T follicular helper cell (primary cell): ENCODE results near the gene KRTAP5-2.
"Not testable (repeated sequence)": the region's sequence is repeated elsewhere in the genome, so short reads cannot be mapped to it uniquely, and the experiment has no call there.

Source experiments
- DNase-seq: peaks from one replicate; pipeline ENCODE4 v3.0.0-alpha.2; 2020; ENCODE audit warnings: low read depth

The KRTAP5-2 gene

DNA sequence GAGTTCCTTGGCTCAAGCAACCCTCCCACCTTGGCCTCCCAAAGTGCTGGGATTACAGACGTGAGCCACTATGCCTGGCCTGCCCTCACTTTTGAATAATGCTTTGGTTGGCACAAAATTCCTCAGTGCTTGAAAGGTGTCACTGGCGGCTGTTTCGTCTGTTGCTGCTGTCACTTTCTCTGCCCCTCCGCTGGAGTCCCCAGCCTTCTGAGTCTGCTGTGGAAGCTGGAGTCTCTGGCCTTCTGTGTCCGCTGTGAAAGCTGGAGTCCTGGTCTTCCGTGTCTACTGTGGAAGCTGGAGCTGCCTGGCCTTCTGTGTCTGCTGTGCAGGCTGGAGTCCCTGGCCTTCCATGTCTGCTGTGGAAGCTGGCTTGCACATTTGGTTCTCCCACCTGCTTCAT, 8.1 kb downstream of the KRTAP5-2 start:
- no peak for DNase-seq

DNA sequence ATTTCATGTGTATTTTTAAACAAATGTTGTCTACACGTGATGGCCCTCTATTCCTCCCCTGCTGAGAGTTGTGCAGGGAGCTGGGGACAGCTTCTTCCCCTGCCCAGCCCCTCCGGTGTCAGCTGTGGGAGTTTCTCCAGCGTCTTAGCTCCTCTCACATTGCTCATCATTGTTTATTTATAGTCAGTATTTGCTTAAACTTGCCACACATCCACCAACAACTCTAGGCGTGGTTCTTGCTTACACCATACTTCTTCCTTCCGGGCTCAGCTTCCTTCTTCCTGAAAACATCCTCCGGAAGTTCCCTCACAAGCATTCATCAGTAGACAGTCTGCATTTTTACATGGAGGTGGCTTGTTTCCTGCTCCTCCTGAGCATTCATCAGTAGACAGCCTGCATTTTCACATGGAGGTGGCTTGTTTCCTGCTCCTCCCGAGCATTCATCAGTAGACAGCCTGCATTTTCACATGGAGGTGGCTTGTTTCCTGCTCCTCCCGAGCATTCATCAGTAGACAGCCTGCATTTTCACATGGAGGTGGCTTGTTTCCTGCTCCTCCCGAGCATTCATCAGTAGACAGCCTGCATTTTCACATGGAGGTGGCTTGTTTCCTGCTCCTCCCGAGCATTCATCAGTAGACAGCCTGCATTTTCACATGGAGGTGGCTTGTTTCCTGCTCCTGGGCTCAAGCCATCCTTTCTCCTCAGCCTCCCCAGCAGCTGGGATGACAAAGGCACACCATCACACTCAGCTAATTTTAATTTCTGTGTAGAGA, 8.7 kb downstream of the KRTAP5-2 start:
- DNase-seq: not testable (repeated sequence)

DNA sequence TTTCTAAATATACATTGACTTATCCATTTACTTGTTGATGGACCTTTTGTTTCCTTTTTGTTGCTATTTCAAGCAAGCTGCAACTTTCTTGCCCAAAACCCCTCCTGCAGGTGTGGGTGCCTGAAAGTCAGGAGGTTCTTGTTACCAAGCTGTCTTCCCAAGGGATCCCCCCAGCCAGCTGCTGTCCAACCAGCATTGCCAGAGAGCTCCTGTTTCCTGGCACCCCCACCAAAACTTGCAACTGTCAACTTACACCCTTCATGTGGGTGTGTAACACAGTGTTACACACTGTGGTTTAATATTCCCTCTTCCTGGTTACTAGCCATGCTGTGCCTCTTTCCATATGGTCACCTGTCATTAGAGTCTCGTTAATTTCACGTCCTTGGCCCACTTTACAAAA, 11.4 kb downstream of the KRTAP5-2 start:
- DNase-seq: no peak

DNA sequence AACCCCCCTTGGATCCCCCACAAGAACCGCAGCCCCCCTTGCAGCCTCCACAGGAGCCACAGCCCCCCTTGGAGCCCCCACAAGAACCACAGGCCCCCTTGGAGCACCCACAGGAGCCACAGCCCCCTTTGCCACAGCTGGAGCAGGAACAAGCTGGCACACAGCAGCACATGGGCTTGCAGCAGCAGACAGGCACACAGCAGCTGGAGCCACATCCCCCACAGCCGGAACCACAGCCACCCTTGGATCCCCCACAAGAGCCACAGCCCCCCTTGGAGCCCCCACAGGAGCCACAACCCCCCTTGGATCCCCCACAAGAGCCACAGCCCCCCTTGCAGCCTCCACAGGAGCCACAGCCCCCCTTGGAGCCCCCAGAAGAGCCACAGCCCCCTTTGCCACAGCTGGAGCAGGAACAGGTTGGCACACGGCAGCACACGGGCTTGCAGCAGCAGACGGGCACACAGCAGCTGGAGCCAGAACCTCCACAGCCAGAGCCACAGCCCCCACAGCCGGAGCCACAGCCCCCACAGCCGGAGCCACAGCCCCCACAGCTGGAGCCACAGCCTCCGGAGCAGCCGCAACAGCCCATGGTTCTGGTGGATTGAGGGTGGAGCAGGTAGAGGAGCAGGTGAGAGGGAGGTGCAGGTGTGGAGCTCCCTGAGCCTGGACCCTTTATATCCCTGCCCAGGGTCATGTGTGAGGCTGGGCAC, 13.3 kb downstream of the KRTAP5-2 start, which contains the start of gene KRTAP5-1:
KRTAP5-1 (minus strand) TSS at position 623 of the 710 bp plus-strand sequence; CDS start at position 589, 34 bp downstream.
- DNase-seq: not testable (repeated sequence)

DNA sequence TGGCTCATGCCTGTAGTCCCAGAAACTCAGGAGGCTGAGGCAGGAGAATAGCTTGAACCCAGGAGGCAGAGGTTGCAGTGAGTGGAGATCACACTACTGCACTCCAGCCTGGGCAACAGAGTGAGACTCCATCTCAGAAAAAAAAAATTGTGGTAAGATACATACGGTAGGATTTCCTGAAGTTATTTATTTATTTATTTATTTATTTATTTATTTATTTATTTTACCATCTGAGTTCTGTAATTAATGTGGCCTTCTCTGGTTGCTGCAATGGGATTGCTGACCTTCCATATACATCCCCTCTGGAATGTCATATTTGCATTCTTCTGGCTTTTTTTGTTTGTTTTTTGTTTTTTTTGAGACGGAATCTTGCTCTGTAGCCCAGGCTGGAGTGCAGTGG, 15.2 kb downstream of the KRTAP5-2 start:
- DNase-seq: not testable (repeated sequence)

DNA sequence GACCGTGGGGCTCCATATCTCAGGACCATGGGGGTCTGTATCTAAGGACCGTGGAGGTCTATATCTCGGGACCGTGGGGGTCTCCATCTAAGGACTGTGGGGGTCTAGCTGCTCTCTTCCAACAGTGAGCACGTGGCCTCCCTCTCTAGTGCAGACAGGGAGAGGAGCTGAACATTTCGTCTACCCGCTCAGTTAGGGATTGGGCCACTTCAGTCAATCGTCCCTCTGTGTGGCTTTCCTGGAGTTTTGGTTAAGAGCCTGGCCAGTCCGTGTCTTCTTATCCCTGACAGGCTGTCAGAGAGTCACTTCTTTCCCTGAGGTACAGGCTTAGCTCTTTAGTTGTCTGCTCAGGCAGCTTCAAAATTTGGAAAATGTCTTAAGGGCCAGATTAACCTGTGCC, 16.1 kb downstream of the KRTAP5-2 start:
- no peak for DNase-seq

DNA sequence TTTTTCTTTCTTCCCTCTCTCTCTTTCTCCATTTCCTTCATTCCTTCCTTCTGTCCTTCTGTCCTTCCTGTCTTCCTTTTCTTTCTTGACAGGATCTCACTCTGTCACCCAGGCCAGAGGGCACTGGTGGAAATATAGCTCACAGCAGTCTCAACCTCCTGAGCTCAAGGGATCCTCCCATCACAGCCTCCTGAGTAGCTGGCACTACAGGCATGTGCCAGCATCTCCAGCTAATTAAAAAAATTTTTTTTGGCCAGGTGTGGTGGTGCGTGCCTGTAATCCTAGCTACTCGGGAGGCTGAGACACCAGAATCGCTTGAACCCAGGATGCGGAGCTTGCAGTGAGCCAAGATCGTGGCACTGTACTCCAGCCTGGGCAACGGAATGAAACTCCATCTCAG, 21.3 kb downstream of the KRTAP5-2 start:
- no peak for DNase-seq

DNA sequence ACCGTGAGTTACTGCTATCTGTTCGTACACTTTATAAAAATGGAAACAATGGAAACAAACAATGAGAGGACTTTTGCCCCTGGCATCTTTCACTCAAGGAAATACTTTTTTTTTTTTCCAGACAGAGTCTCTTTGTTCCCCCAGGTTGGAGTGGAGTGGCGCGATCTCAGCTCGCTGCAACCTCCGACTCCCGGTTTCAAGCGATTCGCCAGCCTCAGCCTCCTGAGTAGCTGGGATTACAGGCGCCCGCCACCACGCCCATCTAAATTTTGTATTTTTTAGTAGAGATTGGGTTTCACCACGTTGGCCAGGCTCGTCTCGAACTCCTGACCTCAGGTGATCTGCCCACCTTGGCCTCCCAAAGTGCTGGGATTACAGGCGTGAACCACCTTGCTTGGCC, 22.3 kb downstream of the KRTAP5-2 start:
- DNase-seq: not testable (repeated sequence)

DNA sequence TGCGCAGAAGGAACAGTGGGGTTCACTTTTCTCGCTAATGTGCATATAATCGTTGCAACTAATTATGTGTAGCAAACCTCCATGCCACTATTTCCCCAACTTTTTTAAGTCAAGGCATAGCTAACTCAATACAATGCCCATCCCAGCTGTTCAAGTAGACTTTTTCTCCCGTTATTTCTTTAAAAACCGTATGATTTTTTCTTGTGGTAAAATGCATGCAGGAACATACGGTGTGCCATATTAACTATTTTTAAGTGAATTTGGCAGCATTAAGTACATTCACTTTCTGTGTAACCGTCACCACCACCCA, 23.2 kb downstream of the KRTAP5-2 start:
- no peak for DNase-seq

DNA sequence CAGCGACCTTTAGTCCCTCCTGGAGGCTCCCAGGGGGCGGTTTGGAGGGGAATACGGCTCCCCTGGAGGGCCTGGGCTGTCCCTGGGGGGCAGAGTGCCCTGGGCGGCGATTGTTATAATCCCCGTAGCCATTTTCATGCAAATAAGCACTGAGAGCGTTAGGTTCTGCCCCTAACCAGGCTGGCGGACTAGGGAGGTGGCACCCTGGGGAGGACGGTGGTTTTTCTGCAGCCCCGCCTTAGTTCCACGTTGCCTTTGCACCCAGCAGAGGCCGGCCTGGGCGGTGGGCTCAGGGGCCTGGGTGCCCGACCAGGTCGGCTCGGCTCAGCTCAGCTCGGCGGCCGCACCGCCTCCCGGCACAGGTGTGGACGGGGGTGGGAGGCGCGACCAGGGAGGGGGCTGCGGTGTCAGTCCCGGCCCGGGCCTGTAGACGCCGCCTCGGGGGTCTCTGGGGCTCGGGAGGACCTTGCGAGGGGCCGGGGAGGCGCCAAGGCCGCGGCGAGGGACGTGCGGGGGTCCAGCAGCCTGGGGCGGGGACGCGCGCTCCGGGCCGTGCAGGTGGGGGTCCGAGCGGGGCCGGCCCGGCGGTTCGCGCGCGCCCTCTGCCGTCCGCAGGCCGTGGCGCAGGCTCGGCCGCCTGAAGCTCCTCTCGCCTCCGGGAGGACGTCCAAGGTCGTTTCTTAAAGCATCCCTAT, 23.7 kb downstream of the KRTAP5-2 start:
- no peak for DNase-seq

DNA sequence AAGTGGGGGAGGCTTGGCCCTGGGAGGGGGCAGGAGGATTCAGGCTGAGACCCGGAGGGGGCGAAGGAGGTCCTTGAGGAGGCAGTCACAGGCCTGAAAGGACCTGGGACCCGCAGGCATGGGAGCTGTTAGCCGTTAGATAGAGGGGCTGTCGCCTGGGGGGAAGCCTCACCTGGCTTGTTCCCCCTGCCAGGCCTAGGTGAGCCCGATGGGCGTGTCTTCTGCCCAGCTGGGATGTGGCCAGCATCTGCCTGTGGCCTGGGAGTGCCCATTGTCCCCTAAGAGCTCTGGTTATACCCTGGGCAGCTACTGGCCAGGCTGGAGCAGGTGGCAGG, 24.2 kb downstream of the KRTAP5-2 start:
- no peak for DNase-seq

DNA sequence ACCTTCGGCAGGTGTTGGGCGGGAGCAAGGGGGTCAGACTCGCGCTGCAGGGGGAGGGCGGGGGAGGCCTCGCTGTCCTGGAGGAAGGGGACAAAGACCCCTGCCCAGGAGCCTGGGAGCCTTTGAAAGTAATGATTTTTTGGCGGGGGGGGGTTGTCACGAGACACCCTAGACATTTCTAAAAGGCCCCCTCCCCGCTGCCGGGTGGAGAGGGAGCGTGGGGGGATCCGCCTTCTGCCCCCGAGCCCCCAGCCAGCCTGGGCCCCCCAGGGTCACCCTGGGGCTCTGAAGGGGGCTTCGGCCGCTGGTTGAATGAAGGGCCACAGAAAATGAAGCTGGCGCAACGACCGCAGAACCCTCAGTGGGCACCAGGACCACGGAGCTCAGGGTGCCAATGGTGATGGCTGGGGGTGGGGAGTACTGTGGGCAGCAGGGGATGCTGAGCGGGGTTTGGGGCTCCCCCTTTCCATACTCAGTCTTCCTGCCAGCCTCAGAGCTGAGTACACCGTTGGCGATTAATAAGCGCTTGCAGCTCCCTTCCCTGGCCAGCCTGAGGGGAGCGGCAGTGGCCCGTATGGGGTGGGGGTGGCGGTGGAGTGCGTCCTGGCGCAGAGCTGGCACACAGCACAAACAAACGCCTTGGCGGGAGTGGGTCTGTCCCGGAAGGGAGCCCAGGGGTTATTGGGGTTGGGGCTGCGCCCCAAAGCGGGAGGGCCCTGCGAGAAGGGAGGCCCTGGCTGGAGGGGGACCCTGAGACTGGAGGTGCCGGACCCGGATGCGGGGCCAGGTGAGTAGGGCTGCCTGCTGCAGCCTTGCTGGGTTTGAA, 24.8 kb downstream of the KRTAP5-2 start:
- no peak for DNase-seq

DNA sequence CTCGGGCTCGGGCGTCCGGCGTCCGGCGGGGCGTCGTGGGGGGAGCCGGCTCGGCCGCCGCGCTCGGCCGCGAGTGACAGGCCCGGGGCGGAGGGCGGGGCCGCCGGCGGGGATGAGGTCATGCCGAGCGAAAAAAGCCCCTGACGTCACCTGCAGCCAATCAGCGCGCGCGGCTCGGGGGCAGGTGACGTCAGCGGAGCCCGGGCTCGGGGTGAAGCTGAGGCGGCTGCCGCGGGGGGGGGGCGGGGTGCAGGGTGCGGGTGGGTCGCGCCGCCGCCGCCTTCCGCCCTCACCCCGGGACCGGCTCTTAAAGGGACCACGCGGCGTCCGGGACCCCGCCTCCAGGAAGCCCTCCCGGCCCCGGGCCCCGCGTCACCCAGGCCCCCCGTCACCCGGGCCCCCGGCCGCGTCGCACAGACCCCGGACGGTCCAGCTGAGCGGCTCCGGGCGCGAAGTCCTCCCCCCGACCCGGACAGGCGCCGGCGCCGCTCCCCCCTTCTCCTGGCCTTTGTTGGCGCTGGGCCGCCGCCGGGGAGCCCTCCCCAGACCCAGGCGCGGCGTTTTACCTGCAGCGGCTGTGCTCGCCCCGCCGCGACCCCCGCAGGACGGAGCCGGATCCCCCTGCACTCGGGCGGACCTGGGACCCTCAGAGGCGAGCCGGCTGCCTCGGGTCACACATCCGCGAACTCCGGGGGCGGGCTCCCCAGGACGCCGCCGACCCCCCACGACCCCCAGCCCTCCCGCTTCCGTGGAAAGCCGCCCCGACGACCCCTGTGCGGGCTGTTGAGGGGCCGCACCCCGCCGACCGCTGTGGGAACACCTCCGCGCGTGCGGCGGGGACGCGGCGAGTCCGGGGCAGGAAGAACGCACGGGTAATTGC, 25.7 kb downstream of the KRTAP5-2 start, which contains the start of gene DUSP8:
DUSP8 (minus strand) TSS at position 75 of the 880 bp plus-strand sequence. CDS start 6,445 bp downstream, outside the sequence.
- peak; percentile 95 for DNase-seq

DNA sequence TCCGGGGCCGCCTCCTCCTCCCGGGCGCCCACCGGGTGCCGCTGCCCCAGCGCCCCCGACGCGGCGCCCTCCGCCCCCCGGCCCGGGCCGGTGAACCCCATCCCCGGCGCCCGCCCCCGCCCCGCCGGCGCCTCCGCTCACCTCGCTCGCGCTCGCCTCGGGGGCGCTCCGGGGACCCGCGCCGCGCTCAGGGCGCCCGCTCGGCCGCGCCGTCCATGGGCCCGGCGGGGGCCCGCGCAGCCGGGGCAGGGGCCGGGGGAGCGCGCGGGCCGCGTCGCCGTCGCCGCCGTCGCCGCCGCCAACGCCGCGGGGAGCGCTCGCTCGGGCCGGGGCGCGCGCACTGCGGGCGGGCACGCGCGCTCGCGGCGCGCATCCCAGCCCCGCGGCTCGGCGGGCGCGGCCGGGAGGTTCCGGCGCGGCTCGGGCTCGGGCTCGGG, 26.3 kb downstream of the KRTAP5-2 start:
- DNase-seq: no peak

DNA sequence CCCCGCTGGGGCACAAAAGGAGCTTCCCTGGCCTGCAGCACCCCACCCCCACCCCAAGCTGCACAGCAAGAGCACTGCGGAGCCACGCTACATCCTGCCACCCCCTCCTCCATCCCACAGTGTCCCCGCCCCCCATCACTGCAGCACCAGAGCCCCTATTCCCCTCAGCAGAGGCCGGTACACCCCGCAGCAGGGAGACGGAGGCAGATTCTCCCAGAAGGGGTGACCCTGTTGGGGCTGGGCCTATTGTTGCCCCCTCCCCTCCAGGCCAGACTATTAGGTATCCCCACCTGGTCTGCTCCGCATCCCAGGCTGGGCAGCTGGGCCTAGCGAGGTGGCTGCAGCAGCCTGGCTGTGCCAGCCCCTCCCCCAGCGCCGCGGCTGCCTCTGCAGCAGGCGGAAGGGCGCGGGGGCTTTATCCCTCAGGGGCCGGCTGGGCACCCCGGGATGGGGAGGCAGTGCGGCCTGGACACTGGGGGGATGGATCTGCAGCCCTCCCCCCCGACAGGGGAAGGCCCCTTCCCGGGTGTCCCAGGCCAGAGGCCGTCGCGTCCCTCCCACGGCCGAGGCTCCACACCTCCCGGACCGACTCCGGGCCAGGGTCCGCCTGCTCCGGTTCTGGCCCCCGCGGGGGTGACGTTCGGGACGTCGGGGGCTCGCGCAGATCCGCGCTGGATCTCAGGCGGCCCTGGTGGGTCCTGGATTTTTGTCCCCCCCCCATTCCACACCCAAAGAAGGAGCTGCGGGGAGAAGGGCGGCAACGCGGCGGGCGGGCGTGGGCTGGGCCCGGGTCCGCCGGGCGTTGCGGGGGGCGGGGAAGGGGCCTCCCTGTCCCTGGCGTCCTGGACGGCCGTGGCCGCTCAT, 27.0 kb downstream of the KRTAP5-2 start:
- DNase-seq: no peak

DNA sequence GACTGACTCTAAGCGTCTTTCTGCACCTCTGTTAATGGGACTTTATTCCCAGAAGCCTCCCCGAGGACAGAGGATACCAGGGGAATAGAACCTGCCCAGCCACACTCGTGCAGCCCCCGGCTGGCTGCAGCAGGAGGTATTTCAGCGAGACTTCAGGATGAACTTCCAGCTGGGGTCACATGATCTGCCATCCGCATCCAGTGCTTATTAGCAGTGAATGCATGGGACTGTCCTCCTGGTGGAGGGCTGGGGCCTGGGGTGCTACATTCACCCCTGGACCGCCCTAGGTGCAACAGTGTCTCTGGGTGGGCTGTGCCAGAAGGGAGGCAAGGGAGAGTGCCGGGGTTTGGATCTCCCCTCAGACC, 27.6 kb downstream of the KRTAP5-2 start:
- no peak for DNase-seq

DNA sequence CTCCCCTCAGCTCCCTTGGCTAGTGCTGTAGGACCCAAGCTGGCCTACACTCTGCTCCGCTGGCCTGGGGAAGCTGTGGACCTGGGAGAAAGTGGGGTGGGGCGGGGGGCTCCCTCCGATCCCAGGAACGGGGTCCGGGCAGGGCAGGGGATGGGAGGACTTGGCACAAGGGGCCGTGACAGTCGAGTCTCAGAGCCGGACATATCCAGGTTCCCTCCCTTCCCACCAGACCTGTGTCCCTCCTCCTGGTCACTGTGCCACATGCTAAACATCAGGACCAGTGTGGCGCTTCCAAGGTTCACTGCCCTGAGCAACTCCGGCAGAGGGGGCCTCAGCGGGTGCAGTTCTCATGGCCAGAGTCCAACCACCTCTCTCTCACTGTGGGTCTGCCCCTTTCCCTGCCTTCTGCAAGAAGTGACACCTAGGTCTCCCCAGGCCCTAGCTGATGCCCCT, 28.1 kb downstream of the KRTAP5-2 start:
- DNase-seq: no peak

DNA sequence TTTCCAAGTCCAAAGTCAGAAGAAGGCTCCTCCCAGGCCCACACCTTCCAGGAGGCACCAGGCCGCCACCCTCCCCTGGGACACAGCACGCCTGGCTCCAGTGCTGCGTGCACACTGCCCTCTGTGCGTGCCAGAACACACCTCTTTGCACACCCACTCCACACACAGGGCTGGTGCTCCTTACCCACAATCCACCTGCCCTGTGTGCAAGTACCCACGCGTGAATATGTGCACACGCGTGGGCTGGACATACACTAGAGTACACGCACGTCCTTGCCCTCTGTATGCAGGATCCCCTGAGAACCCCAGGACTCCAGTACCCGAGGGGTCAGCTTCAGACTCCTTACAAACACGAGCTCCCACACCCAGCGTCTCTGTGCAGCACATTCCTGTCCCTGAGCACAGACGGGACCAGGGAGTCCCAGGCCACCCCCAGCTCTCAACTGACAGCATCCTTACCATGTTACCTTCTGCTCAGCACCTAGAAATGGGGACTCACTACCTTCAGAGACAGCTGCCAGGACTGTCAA, 28.8 kb downstream of the KRTAP5-2 start:
- no peak for DNase-seq

DNA sequence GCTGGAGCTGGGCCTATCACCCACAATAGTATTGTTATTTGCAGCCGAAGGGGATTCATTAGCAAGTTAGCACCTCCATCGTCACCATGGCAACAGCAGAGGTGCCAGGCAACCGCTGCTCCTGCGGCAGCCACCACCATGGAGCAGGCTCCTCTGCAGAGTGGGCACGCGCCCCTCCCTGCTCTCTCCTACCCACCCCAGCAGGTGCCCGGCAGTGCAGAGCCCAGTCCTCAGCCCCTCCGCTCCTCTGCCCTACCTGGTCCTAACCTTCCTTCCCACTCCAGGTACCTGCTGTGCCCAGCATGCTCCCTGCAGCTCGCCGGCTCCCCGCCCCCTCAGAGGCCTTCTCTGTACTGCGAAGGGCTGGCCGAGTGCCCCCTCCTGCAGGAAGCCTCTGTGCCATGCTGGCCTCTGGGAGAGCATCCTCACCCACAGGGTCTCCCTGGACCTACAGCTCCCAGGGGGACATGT, 29.6 kb downstream of the KRTAP5-2 start:
- DNase-seq: no peak

DNA sequence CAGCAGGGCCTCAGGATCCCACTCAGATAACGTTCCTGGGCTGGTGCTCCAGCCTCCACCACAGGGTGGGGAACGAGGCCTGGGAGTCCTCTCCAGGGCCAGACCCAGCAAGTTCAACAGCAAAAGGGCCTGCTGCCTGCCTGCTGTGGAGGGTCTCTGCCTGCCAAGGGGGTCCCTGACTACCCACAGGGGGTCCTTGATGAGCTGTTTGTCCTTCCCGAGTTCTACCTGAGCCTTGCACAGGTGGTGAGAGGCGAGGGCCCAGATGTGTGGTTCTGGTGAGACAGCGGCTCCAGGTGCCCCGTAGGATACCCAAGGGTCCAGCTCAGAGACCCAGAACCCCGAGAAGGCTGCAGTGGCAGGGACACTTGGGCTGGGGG, 30.4 kb downstream of the KRTAP5-2 start:
- DNase-seq: no peak
